GOT3 (cell line): ENCODE data around the gene CCDC83.
A peak's percentile ranks its signal among the peaks of the same experiment; 100 is the strongest.
"Not testable (repeated sequence)": the region's sequence is repeated elsewhere in the genome, so short reads cannot be mapped to it uniquely, and the experiment has no call there.

ENCODE experiments used
- DNase-seq: peaks from one replicate; lab custom pipeline; 2025; ENCODE audit warnings: mixed read lengths; lab: John Stamatoyannopoulos, UW

Gene CCDC83

GRCh38 chr11:85835729-85836128 is 19.5 kb upstream of the CCDC83 start:
- DNase-seq: no peak

- DNase-seq: not testable (repeated sequence)
Observed at GRCh38 chr11:85840932-85841331, 14.3 kb upstream of the CCDC83 start.

- no peak for DNase-seq
Observed at GRCh38 chr11:85843929-85844328, 11.3 kb upstream of the CCDC83 start.

- no peak for DNase-seq
Observed at GRCh38 chr11:85844439-85845123, 10.6 kb upstream of the CCDC83 start.

GRCh38 chr11:85845124-85845631 is 10.0 kb upstream of the CCDC83 start:
- DNase-seq: no peak

- DNase-seq: no peak
Observed at GRCh38 chr11:85847436-85847835, 7.7 kb upstream of the CCDC83 start.

GRCh38 chr11:85848006-85848405 is 7.2 kb upstream of the CCDC83 start:
- no peak for DNase-seq

GRCh38 chr11:85848556-85848955 is 6.6 kb upstream of the CCDC83 start:
- DNase-seq: no peak

GRCh38 chr11:85852754-85853153 is 2.4 kb upstream of the CCDC83 start:
- not testable (repeated sequence) for DNase-seq

- DNase-seq: not testable (repeated sequence)
Observed at GRCh38 chr11:85853541-85853940, 1.6 kb upstream of the CCDC83 start.

GRCh38 chr11:85854212-85854556 is 999 bp upstream of the CCDC83 start:
- no peak for DNase-seq

GRCh38 chr11:85854557-85855340 is 434 bp upstream of the CCDC83 start:
- peak; percentile 49 for DNase-seq

- no peak for DNase-seq
Observed at GRCh38 chr11:85857098-85857497, 1.9 kb downstream of the CCDC83 start.

GRCh38 chr11:85859541-85859940 is 4.4 kb downstream of the CCDC83 start:
- DNase-seq: not testable (repeated sequence)

GRCh38 chr11:85863855-85864254 is 8.7 kb downstream of the CCDC83 start:
- DNase-seq: no peak

GRCh38 chr11:85866137-85866827 is 11.1 kb downstream of the CCDC83 start:
- DNase-seq: no peak

- DNase-seq: no peak
Observed at GRCh38 chr11:85867751-85868150, 12.6 kb downstream of the CCDC83 start.

- DNase-seq: no peak
Observed at GRCh38 chr11:85869781-85870180, 14.6 kb downstream of the CCDC83 start.

- no peak for DNase-seq
Observed at GRCh38 chr11:85874265-85874664, 19.1 kb downstream of the CCDC83 start.

- no peak for DNase-seq
Observed at GRCh38 chr11:85875505-85875904, 20.3 kb downstream of the CCDC83 start.

GRCh38 chr11:85884581-85885021 is 29.4 kb downstream of the CCDC83 start:
- no peak for DNase-seq
